ENCODE measurements around the gene TCF7L2. TPM values are rescaled to one million over a fixed set of nuclear protein-coding genes. Genes with fewer than 3 reads are reported as not detected.

The TCF7L2 gene
- total RNA-seq, 1 donor from 2014 or later: 49.3 TPM

DNA sequence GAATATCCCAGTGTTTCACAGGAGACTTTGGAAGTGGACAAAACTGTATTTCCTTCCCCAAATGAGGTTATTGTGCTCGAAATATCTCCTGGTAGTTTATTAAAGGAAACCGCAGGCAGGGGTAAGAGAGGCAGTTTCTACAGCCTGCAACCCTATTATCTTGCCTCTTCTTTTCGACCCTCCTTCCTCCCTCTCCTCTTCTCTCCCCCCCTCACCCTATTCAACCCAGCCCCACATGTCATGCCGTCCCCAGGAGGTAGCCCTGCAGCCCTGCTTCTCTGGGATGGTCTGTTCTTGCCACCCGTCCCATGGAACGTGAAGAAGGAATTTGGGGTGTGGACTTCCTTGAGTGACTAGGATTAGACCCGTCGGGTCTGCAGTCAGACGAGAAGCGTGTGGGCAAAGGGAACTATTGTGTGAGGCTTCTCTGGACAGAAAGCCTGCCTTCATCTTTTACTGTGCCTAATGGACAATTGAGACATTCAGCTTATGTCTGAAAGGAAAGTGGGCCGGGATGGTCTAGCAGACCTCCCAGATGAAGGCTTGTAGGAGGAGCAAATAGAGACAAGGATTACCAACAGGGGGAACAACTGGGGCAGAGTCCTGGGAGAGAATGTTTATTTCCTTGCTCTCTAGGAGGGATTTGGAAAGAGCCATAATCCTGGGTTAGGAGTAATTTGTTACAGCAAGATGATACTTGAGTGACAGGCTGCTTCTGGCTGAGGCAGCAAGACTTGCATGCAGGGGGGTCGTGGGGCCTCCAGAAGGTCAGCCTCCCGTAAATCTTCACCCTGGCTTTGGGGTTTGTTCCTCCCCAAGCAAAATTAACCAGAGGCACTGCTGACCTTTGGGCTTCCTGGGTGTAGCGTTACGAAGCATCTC lies 77.8 kb downstream of the TCF7L2 start:
- no peak for DNase-seq (ENCODE audit: low spot score)
- peaks cover 6% of the 10 kb centered on the region for H3K36me3 Mint-ChIP-seq (ENCODE audit: low read depth, unreplicated experiment)
- H3K4me3 Mint-ChIP-seq (ENCODE audit: unreplicated experiment): no peak overlapping the region
- TF ChIP-seq, protein P1, sequence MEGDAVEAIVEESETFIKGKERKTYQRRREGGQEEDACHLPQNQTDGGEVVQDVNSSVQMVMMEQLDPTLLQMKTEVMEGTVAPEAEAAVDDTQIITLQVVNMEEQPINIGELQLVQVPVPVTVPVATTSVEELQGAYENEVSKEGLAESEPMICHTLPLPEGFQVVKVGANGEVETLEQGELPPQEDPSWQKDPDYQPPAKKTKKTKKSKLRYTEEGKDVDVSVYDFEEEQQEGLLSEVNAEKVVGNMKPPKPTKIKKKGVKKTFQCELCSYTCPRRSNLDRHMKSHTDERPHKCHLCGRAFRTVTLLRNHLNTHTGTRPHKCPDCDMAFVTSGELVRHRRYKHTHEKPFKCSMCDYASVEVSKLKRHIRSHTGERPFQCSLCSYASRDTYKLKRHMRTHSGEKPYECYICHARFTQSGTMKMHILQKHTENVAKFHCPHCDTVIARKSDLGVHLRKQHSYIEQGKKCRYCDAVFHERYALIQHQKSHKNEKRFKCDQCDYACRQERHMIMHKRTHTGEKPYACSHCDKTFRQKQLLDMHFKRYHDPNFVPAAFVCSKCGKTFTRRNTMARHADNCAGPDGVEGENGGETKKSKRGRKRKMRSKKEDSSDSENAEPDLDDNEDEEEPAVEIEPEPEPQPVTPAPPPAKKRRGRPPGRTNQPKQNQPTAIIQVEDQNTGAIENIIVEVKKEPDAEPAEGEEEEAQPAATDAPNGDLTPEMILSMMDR (IDR thresholded peaks at IDR 0.05; ENCODE audit: unreplicated experiment): no peak
- H3K27me3 Mint-ChIP-seq (ENCODE audit: unreplicated experiment): no peaks in the 10 kb centered on the region
- peaks cover 30% of the 10 kb centered on the region for H3K4me1 Mint-ChIP-seq (ENCODE audit: unreplicated experiment)
- H3K27ac Mint-ChIP-seq (ENCODE audit: unreplicated experiment): peak overlapping the region; percentile 15
- no peaks in the 10 kb centered on the region for H3K9me3 Mint-ChIP-seq (ENCODE audit: unreplicated experiment)

DNA sequence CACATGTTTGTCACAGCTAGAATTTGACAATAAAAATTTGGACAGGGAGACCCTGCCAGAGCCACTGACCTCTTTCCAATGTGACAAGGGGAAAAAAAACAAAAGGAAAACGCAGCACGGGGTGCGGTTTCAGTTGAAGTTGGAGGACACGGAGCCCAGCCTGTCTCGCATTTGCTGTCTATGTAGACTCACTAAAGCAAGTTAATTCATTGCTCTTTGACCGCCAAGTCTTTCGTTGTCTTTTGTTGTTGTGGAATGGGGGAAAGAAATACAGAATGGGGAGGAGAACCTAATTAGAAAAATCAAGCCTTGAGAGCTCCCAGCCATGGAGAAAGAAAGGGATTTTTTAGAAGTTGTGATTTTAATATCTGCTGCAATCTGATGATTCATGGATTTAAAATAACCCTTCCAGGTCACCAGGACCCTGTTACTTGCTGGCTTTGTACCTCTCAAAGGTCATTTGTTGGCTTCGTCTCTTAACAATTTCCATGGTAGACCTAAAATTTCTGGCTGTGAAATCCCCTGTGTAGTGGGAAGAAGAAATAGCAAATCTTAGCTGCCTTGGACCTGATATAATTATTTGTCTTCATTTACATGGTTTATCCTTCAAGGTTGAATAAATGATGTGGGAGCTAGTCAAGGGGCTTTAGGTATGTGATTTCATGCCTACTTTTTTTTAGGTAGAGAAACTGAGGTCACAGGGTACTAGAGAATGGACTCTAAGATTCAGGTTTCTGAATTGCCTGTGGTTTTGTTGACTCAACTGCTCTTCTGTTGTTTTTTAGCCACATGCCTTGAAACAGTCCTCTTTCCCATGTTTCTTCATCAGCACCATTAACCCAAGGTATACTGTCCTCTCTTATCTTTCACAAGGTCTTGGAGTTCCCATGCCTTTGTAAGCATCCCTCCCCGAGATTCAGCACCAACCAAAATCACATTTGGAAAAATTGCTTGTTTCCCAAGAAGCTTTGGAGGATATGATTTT lies 78.7 kb downstream of the TCF7L2 start:
- Mint-ChIP-seq H3K27ac (ENCODE audit: unreplicated experiment) (no peak overlapping the region), H3K9me3 (ENCODE audit: unreplicated experiment) (no peaks in the 10 kb centered on the region), H3K27me3 (ENCODE audit: unreplicated experiment) (no peaks in the 10 kb centered on the region), H3K4me3 (ENCODE audit: unreplicated experiment) (no peak overlapping the region), H3K4me1 (ENCODE audit: unreplicated experiment) (peaks cover 30% of the 10 kb centered on the region), H3K36me3 (ENCODE audit: low read depth, unreplicated experiment) (peaks cover 6% of the 10 kb centered on the region)
- DNase-seq (ENCODE audit: low spot score): no peak
- TF ChIP-seq, protein P1 (IDR thresholded peaks at IDR 0.05; ENCODE audit: unreplicated experiment): no peak

DNA sequence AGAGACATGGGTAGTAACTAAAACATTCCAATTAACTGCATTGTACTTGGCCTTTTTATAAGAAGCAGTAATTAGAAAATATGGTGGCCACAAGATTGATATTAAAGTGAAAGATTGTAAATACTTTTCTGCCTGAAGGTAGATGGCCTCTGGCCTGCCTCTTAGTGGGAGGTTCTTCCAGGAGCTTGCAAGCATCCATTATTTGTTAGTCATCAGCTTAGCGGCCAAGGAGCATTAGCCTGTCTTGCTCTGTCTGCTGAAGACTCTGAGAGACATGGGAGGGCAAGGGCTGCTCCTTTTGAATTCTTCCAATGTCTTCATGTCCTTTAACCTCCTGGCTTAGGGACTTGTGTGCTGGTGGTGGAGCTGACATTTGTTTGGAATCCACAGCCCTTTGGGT lies 80.4 kb downstream of the TCF7L2 start:
- Mint-ChIP-seq H3K4me1 (ENCODE audit: unreplicated experiment) (peaks cover 42% of the 10 kb centered on the region), H3K36me3 (ENCODE audit: low read depth, unreplicated experiment) (peaks cover 6% of the 10 kb centered on the region), H3K4me3 (ENCODE audit: unreplicated experiment) (no peak overlapping the region), H3K9me3 (ENCODE audit: unreplicated experiment) (no peaks in the 10 kb centered on the region), H3K27me3 (ENCODE audit: unreplicated experiment) (peaks cover 2% of the 10 kb centered on the region), H3K27ac (ENCODE audit: unreplicated experiment) (no peak overlapping the region)
- no peak for DNase-seq (ENCODE audit: low spot score)
- TF ChIP-seq, protein P1 (IDR thresholded peaks at IDR 0.05; ENCODE audit: unreplicated experiment): no peak

DNA sequence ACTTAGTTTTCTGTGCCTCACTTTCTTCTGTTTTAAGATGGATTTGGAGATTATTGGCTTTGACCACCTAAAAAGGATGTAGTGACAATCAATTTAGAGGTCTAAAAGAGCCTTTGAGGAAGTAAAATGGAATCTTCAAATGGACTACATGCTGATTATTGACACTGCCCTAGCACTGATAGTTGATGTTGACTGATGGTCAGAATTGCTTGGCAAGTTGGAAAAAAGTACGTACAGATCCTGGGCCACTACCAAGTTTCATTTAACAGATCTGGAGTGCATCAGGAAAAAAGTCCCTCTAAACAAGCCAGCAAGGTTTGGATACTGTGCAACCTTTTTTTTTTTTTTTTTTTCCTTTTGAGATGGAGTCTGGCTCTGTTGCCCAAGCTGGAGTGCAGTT lies 81.1 kb downstream of the TCF7L2 start:
- TF ChIP-seq, protein P1 (IDR thresholded peaks at IDR 0.05; ENCODE audit: unreplicated experiment): no peak
- DNase-seq (ENCODE audit: low spot score): no peak
- Mint-ChIP-seq H3K9me3 (ENCODE audit: unreplicated experiment) (no peaks in the 10 kb centered on the region), H3K27ac (ENCODE audit: unreplicated experiment) (no peak overlapping the region), H3K4me1 (ENCODE audit: unreplicated experiment) (peaks cover 49% of the 10 kb centered on the region), H3K27me3 (ENCODE audit: unreplicated experiment) (peaks cover 2% of the 10 kb centered on the region), H3K36me3 (ENCODE audit: low read depth, unreplicated experiment) (peaks cover 6% of the 10 kb centered on the region), H3K4me3 (ENCODE audit: unreplicated experiment) (no peak overlapping the region)
